HG03159 (cell line): ENCODE data around the gene CD48.
"Not testable (repeated sequence)": the region's sequence is repeated elsewhere in the genome, so short reads cannot be mapped to it uniquely, and the experiment has no call there.

ENCODE experiments used
- ATAC-seq: cut with Tn5 transposase; IDR thresholded peaks from one replicate; pipeline ENCODE4 v1.9.1; 2021; ENCODE audit warnings: mild to moderate bottlenecking, moderate library complexity; ENCODE audit not compliant: unreplicated experiment

The CD48 gene

GRCh38 chr1:160716013-160716412, 4.4 kb upstream of the CD48 start:
- ATAC-seq: no peak

- not testable (repeated sequence) for ATAC-seq
These were observed 2.5 kb upstream of the CD48 start for GRCh38 chr1:160714034-160714648.

- no peak for ATAC-seq
These were observed 1.5 kb upstream of the CD48 start for GRCh38 chr1:160713161-160713560.

- not testable (repeated sequence) for ATAC-seq
These were observed 981 bp upstream of the CD48 start for GRCh38 chr1:160712525-160713080.

GRCh38 chr1:160711276-160711601, 383 bp downstream of the CD48 start:
- no peak for ATAC-seq

GRCh38 chr1:160710517-160711252, 937 bp downstream of the CD48 start:
- ATAC-seq: no peak

GRCh38 chr1:160709715-160710114, 1.9 kb downstream of the CD48 start:
- no peak for ATAC-seq

GRCh38 chr1:160708801-160709200, 2.8 kb downstream of the CD48 start:
- peak; percentile 40 for ATAC-seq

GRCh38 chr1:160708118-160708517, 3.5 kb downstream of the CD48 start:
- ATAC-seq: no peak

GRCh38 chr1:160707236-160708064, 4.2 kb downstream of the CD48 start:
- no peak for ATAC-seq

GRCh38 chr1:160706526-160707235, 4.9 kb downstream of the CD48 start:
- ATAC-seq: no peak

- ATAC-seq: no peak
These were observed 5.9 kb downstream of the CD48 start for GRCh38 chr1:160705742-160706141.

- ATAC-seq: not testable (repeated sequence)
These were observed 6.4 kb downstream of the CD48 start for GRCh38 chr1:160705212-160705621.

GRCh38 chr1:160704250-160704649, 7.4 kb downstream of the CD48 start:
- no peak for ATAC-seq

- ATAC-seq: no peak
These were observed 9.5 kb downstream of the CD48 start for GRCh38 chr1:160702100-160702499.

- not testable (repeated sequence) for ATAC-seq
These were observed 19.2 kb downstream of the CD48 start for GRCh38 chr1:160692390-160692789.

GRCh38 chr1:160685266-160685665, 26.4 kb downstream of the CD48 start:
- ATAC-seq: no peak

GRCh38 chr1:160682983-160683865, 28.4 kb downstream of the CD48 start:
- peak; percentile 42 for ATAC-seq

GRCh38 chr1:160681891-160682140, 29.8 kb downstream of the CD48 start:
- no peak for ATAC-seq
